Neural progenitor cell (in vitro differentiated cells): ENCODE results near the gene PTPRCAP. TPM values are rescaled to one million over a fixed set of nuclear protein-coding genes. Genes with fewer than 3 reads are reported as not detected.
A peak's percentile ranks its signal among the peaks of the same experiment; 100 is the strongest.

Source experiments
- DNase-seq: peaks from one replicate; pipeline ENCODE4 v3.0.0-alpha.2; 2016; ENCODE audit warnings: low spot score
- H2AFZ ChIP-seq: fragments of 200-600 bp; sonication (generic); replicated peaks from 2 replicates; pipeline ENCODE4 v1.6.1; 2016; ENCODE audit warnings: antibody characterized with exemption
- H3F3A ChIP-seq: fragments of 200-600 bp; sonication (generic); 2 replicates; pipeline ENCODE4 v1.6.1; 2016; ENCODE audit warnings: antibody characterized with exemption, low read depth
- H3K27ac ChIP-seq: fragments of 200-600 bp; sonication (generic); 2 replicates; pipeline ENCODE4 v1.5.1; 2016; ENCODE audit warnings: mild to moderate bottlenecking
- H3K27me3 ChIP-seq: fragments of 200-600 bp; sonication (generic); 2 replicates; pipeline ENCODE4 v1.6.1; 2016; ENCODE audit warnings: mild to moderate bottlenecking, moderate library complexity
- H3K36me3 ChIP-seq: fragments of 200-600 bp; sonication (generic); 2 replicates; pipeline ENCODE4 v1.5.1; 2016
- H3K4me1 ChIP-seq: fragments of 200-600 bp; sonication (generic); 2 replicates; pipeline ENCODE4 v1.6.1; 2016; ENCODE audit warnings: mixed run types
- H3K4me2 ChIP-seq: fragments of 200-600 bp; sonication (generic); 2 replicates; pipeline ENCODE4 v1.6.1; 2016
- H3K4me3 ChIP-seq: fragments of 200-600 bp; sonication (generic); 2 replicates; pipeline ENCODE4 v1.5.1; 2016
- H3K79me2 ChIP-seq: fragments of 200-600 bp; sonication (generic); 2 replicates; pipeline ENCODE4 v1.6.1; 2016; ENCODE audit warnings: low read depth
- H3K9ac ChIP-seq: fragments of 200-600 bp; sonication (generic); 2 replicates; pipeline ENCODE4 v1.6.1; 2016
- H3K9me3 ChIP-seq: fragments of 200-600 bp; sonication (generic); 2 replicates; pipeline ENCODE4 v1.5.1; 2016; ENCODE audit warnings: low read depth
- H4K20me1 ChIP-seq: fragments of 200-600 bp; sonication (generic); 2 replicates; pipeline ENCODE4 v1.6.1; 2016; ENCODE audit warnings: low read depth
- H3K27ac Mint-ChIP-seq: 3 replicates; pipeline ENCODE4 v1.8.0; 2021; ENCODE audit warnings: mixed read lengths
- H3K27me3 Mint-ChIP-seq: 2 replicates; pipeline ENCODE4 v1.8.0; 2022; ENCODE audit warnings: low read depth, mild to moderate bottlenecking, inconsistent platforms, moderate library complexity, mixed read lengths; ENCODE audit not compliant: insufficient read depth
- H3K36me3 Mint-ChIP-seq: 3 replicates; pipeline ENCODE4 v1.8.0; 2021; ENCODE audit warnings: mixed read lengths
- H3K4me1 Mint-ChIP-seq: 3 replicates; pipeline ENCODE4 v1.8.0; 2021; ENCODE audit warnings: mixed read lengths
- H3K4me3 Mint-ChIP-seq: 3 replicates; pipeline ENCODE4 v1.8.0; 2021; ENCODE audit warnings: mild to moderate bottlenecking, moderate library complexity, mixed read lengths
- H3K9me3 Mint-ChIP-seq: 3 replicates; pipeline ENCODE4 v1.8.0; 2020; ENCODE audit warnings: mixed read lengths
- EZH2 ChIP-seq: fragments of 200-600 bp; sonication (generic); IDR thresholded peaks from 2 replicates; pipeline ENCODE4 v1.6.1; 2017; ENCODE audit warnings: antibody characterized with exemption, mild to moderate bottlenecking, moderate library complexity
- EZH2phosphoT487 ChIP-seq: fragments of 200-600 bp; sonication (generic); IDR thresholded peaks from 2 replicates; pipeline ENCODE4 v1.6.1; 2017; ENCODE audit warnings: antibody characterized with exemption
- total RNA-seq: library from RNA; depleted of rRNA; stranded (reverse); fragments of >200 nt; gene quantifications from 2 replicates; pipeline ENCODE4 v1.2.3, GENCODE V29; 2015; ENCODE audit warnings: low replicate concordance
- TF ChIP-seq, protein P1 (sequence below): fragments of 200-600 bp; sonication (generic); IDR thresholded peaks from 2 replicates; pipeline ENCODE4 v1.5.1; 2017; ENCODE audit warnings: antibody characterized with exemption, mild to moderate bottlenecking

Gene PTPRCAP
- total RNA-seq, 1 donor from 2014 or later: not detected

DNA sequence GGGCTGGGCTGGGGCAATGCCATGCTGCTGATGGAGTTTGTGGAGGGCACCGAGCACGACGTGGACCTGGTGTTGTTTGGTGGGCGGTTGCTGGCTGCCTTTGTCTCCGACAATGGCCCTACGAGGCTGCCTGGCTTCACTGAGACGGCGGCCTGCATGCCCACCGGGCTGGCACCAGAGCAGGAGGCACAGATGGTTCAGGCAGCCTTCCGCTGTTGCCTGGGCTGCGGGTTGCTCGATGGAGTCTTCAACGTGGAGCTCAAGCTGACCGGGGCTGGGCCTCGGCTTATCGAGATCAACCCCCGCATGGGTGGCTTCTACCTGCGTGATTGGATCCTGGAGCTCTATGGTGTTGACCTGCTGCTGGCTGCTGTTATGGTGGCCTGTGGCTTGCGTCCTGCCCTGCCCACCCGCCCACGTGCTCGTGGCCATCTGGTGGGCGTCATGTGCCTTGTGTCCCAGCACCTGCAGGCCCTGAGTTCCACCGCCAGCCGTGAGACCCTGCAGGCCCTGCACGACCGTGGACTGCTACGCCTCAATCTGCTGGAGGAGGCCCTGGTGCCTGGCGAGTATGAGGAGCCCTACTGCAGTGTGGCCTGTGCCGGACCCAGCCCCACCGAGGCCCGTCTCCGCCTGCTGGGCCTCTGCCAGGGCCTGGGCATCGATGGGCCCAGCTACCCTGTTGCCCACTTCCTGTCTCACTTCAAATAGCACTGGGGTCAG lies 13.4 kb downstream of the PTPRCAP start:
- H3K27ac Mint-ChIP-seq: peak overlapping the region; percentile 86
- no peaks in the 10 kb centered on the region for H3K9me3 Mint-ChIP-seq
- no peak overlapping the region for H3K4me2 ChIP-seq
- DNase-seq: no peak
- peaks cover 11% of the 10 kb centered on the region for H3F3A ChIP-seq
- H3K36me3 Mint-ChIP-seq: no peaks in the 10 kb centered on the region
- peaks cover 28% of the 10 kb centered on the region for H3K4me1 Mint-ChIP-seq
- no peak overlapping the region for H2AFZ ChIP-seq
- no peak overlapping the region for H3K4me3 ChIP-seq
- peaks cover 11% of the 10 kb centered on the region for H3K27me3 Mint-ChIP-seq
- no peak overlapping the region for H3K9ac ChIP-seq
- no peak overlapping the region for H3K27ac ChIP-seq
- H3K9me3 ChIP-seq: no peaks in the 10 kb centered on the region
- peaks cover 7% of the 10 kb centered on the region for H3K79me2 ChIP-seq
- peaks cover 15% of the 10 kb centered on the region for H3K27me3 ChIP-seq
- H4K20me1 ChIP-seq: no peaks in the 10 kb centered on the region
- H3K4me3 Mint-ChIP-seq: no peak overlapping the region
- no peaks in the 10 kb centered on the region for H3K36me3 ChIP-seq
- peaks cover 12% of the 10 kb centered on the region for H3K4me1 ChIP-seq
- no peak for TF ChIP-seq EZH2phosphoT487
- TF ChIP-seq, protein P1, sequence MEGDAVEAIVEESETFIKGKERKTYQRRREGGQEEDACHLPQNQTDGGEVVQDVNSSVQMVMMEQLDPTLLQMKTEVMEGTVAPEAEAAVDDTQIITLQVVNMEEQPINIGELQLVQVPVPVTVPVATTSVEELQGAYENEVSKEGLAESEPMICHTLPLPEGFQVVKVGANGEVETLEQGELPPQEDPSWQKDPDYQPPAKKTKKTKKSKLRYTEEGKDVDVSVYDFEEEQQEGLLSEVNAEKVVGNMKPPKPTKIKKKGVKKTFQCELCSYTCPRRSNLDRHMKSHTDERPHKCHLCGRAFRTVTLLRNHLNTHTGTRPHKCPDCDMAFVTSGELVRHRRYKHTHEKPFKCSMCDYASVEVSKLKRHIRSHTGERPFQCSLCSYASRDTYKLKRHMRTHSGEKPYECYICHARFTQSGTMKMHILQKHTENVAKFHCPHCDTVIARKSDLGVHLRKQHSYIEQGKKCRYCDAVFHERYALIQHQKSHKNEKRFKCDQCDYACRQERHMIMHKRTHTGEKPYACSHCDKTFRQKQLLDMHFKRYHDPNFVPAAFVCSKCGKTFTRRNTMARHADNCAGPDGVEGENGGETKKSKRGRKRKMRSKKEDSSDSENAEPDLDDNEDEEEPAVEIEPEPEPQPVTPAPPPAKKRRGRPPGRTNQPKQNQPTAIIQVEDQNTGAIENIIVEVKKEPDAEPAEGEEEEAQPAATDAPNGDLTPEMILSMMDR: no peak
- no peak for TF ChIP-seq EZH2

DNA sequence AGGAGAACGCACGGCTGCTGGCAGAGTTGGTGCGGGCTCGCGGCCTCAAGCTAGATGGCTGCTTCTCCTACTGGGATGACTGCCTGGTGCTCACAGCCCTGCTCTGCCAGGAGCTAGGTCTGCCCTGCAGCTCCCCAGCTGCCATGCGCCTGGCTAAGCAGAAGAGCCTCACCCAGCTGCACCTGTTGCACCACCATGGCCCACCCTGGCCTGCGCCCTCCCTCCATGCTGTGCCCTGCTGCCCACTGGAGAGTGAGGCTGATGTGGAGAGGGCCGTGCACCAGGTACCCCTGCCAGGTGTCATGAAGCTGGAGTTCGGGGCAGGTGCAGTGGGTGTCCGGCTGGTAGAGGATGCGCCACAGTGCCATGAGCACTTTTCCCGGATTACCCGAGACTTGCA lies 14.0 kb downstream of the PTPRCAP start:
- Histone ChIP-seq H3K9ac (no peak overlapping the region), H3K4me2 (no peak overlapping the region), H3F3A (peaks cover 11% of the 10 kb centered on the region), H3K4me3 (no peak overlapping the region), H3K4me1 (peaks cover 10% of the 10 kb centered on the region), H4K20me1 (no peaks in the 10 kb centered on the region), H3K27ac (no peak overlapping the region), H3K27me3 (peaks cover 21% of the 10 kb centered on the region), H3K36me3 (no peaks in the 10 kb centered on the region), H2AFZ (no peak overlapping the region), H3K9me3 (no peaks in the 10 kb centered on the region), H3K79me2 (peaks cover under 1% of the 10 kb centered on the region)
- H3K9me3 Mint-ChIP-seq: no peaks in the 10 kb centered on the region
- H3K27ac Mint-ChIP-seq: no peak overlapping the region
- no peak overlapping the region for H3K4me3 Mint-ChIP-seq
- peaks cover 11% of the 10 kb centered on the region for H3K27me3 Mint-ChIP-seq
- TF ChIP-seq EZH2 (no peak), EZH2phosphoT487 (no peak)
- TF ChIP-seq, protein P1: no peak
- H3K4me1 Mint-ChIP-seq: peaks cover 28% of the 10 kb centered on the region
- no peak for DNase-seq
- H3K36me3 Mint-ChIP-seq: no peaks in the 10 kb centered on the region

GRCh38 chr11:67422891-67423290 lies 14.6 kb downstream of the PTPRCAP start:
- H4K20me1 ChIP-seq: no peaks in the 10 kb centered on the region
- H3K9me3 Mint-ChIP-seq: no peaks in the 10 kb centered on the region
- no peak overlapping the region for H3K9ac ChIP-seq
- H3K27me3 ChIP-seq: peaks cover 25% of the 10 kb centered on the region
- TF ChIP-seq EZH2: no peak
- TF ChIP-seq EZH2phosphoT487: no peak
- TF ChIP-seq, protein P1: no peak
- no peak overlapping the region for H3K4me3 ChIP-seq
- peaks cover 8% of the 10 kb centered on the region for H3F3A ChIP-seq
- H3K79me2 ChIP-seq: no peaks in the 10 kb centered on the region
- H3K4me1 Mint-ChIP-seq: peaks cover 25% of the 10 kb centered on the region
- H3K27ac ChIP-seq: no peak overlapping the region
- H3K27ac Mint-ChIP-seq: peak overlapping the region; percentile 54
- H3K9me3 ChIP-seq: no peaks in the 10 kb centered on the region
- no peak for DNase-seq
- no peaks in the 10 kb centered on the region for H3K36me3 Mint-ChIP-seq
- peak overlapping the region; percentile 62 for H3K4me3 Mint-ChIP-seq
- H2AFZ ChIP-seq: no peak overlapping the region
- peaks cover 10% of the 10 kb centered on the region for H3K4me1 ChIP-seq
- H3K36me3 ChIP-seq: no peaks in the 10 kb centered on the region
- no peak overlapping the region for H3K4me2 ChIP-seq
- peaks cover 14% of the 10 kb centered on the region for H3K27me3 Mint-ChIP-seq
